Glutamatergic neuron (in vitro differentiated cells): ENCODE measurements around the gene CELF2. TPM values are rescaled to one million over a fixed set of nuclear protein-coding genes. Genes with fewer than 3 reads are reported as not detected.
"Not testable (repeated sequence)": the region's sequence is repeated elsewhere in the genome, so short reads cannot be mapped to it uniquely, and the experiment has no call there.

Source experiments
- DNase-seq: peaks from one replicate; pipeline ENCODE4 v3.0.0; 2022
- H3K27ac Mint-ChIP-seq: one replicate; pipeline ENCODE4 v1.8.0; 2020; ENCODE audit warnings: mild to moderate bottlenecking, mixed read lengths, inconsistent platforms; ENCODE audit not compliant: unreplicated experiment
- H3K27me3 Mint-ChIP-seq: one replicate; pipeline ENCODE4 v1.8.0; 2020; ENCODE audit warnings: mild to moderate bottlenecking, moderate library complexity, mixed read lengths, inconsistent platforms; ENCODE audit not compliant: unreplicated experiment
- H3K36me3 Mint-ChIP-seq: one replicate; pipeline ENCODE4 v1.8.0; 2020; ENCODE audit warnings: mild to moderate bottlenecking, mixed read lengths, inconsistent platforms; ENCODE audit not compliant: unreplicated experiment
- H3K4me1 Mint-ChIP-seq: one replicate; pipeline ENCODE4 v1.8.0; 2020; ENCODE audit warnings: mild to moderate bottlenecking, low read depth, mixed read lengths, inconsistent platforms; ENCODE audit not compliant: unreplicated experiment
- H3K4me3 Mint-ChIP-seq: one replicate; pipeline ENCODE4 v1.8.0; 2020; ENCODE audit warnings: mild to moderate bottlenecking, mixed read lengths, inconsistent platforms; ENCODE audit not compliant: unreplicated experiment
- H3K9me3 Mint-ChIP-seq: one replicate; pipeline ENCODE4 v1.8.0; 2020; ENCODE audit warnings: mild to moderate bottlenecking, moderate library complexity, mixed read lengths, inconsistent platforms; ENCODE audit not compliant: unreplicated experiment
- total RNA-seq: library from RNA; stranded (reverse); fragmentation: NEBNext Ultra II Directional; extraction: Animal tissue kit (Norgen Biotek cat#: 25700); gene quantifications from one replicate; pipeline ENCODE4 v1.2.1, GENCODE V29; 2021; ENCODE audit not compliant: unreplicated experiment
- TF ChIP-seq, protein P1 (sequence below): fragments of 200-600 bp; sonication (generic); IDR thresholded peaks from one replicate; pipeline ENCODE4 v1.5.0; 2021; ENCODE audit not compliant: partially characterized antibody, unreplicated experiment

CELF2 gene
- total RNA-seq, 1 donor from 2014 or later = 47.4 TPM

DNA sequence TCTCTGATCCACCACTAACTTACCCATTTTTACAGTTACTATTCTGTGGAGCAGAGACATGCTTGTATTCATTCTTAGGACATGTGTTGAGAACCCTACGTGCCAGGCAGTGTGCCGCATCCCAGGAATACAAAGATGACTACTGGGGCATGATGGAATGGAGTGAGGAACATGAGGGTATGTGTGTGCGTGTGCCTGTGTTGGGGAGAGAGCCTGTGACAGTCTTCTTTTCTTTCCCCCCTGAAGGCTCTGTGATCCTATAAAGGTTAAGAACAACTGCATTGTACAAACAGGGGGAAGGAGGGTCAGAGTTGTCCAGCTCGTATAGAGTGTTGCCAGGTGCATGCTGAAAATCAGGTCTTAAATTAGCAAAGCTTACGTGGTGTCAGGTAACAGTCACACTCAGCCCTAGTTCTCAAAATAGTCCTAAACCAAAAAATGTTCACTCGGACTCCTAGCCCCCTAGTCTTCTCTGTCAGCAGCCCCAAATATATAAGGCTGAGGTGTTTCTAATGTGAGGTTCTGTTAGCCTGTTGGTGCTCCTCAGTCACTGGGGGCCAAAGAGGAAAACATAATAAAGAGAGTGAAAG, 161.9 kb downstream of the CELF2 start:
- H3K27ac Mint-ChIP-seq = no peak overlapping the region
- DNase-seq = no peak
- no peak overlapping the region for H3K4me3 Mint-ChIP-seq
- TF ChIP-seq, protein P1, sequence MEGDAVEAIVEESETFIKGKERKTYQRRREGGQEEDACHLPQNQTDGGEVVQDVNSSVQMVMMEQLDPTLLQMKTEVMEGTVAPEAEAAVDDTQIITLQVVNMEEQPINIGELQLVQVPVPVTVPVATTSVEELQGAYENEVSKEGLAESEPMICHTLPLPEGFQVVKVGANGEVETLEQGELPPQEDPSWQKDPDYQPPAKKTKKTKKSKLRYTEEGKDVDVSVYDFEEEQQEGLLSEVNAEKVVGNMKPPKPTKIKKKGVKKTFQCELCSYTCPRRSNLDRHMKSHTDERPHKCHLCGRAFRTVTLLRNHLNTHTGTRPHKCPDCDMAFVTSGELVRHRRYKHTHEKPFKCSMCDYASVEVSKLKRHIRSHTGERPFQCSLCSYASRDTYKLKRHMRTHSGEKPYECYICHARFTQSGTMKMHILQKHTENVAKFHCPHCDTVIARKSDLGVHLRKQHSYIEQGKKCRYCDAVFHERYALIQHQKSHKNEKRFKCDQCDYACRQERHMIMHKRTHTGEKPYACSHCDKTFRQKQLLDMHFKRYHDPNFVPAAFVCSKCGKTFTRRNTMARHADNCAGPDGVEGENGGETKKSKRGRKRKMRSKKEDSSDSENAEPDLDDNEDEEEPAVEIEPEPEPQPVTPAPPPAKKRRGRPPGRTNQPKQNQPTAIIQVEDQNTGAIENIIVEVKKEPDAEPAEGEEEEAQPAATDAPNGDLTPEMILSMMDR = no peak
- peaks cover 22% of the 10 kb centered on the region for H3K4me1 Mint-ChIP-seq
- H3K9me3 Mint-ChIP-seq = peaks cover 4% of the 10 kb centered on the region
- no peaks in the 10 kb centered on the region for H3K36me3 Mint-ChIP-seq
- H3K27me3 Mint-ChIP-seq = no peaks in the 10 kb centered on the region

DNA sequence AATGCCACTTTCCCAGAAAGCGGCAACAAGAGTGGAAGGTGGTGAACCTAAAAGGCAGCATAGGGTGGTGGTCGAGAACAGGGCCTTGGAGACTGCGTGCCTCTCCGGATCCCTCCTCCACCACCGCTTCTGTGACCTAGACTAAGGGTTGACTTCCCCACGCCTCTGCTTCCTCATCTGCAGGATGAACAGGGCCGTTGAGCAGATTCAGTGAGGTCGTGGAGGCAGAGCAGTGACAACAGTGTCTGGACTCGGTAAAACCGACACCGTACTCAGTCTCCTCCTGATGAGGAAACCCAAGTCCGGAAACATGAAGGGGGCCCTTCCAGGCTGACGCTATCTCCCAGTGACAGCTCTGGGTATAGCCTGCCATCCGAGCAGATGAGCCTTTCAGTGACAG, 162.6 kb downstream of the CELF2 start:
- no peaks in the 10 kb centered on the region for H3K27me3 Mint-ChIP-seq
- no peak overlapping the region for H3K4me3 Mint-ChIP-seq
- DNase-seq = no peak
- no peaks in the 10 kb centered on the region for H3K36me3 Mint-ChIP-seq
- peaks cover 22% of the 10 kb centered on the region for H3K4me1 Mint-ChIP-seq
- TF ChIP-seq, protein P1 = no peak
- H3K9me3 Mint-ChIP-seq = peaks cover 4% of the 10 kb centered on the region
- no peak overlapping the region for H3K27ac Mint-ChIP-seq

DNA sequence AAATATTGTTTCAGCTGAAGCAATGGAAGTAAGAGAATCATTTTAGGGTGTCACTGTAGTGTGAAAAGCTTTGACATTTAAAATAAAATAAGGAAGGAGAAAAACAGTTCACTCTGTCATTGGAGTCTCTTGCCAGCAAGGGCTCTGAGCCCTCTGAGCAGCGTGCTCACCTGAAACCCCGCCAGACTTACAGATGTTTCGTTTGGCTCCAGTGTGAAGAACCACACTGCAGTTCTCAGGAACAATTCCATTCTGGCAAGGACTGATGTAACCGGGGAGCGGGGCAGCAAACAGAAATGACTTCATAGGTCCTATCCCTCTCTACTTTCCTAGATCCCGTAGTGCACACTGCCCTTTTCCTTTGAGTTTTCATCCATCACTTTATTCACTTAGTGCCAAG, 164.3 kb downstream of the CELF2 start:
- H3K27ac Mint-ChIP-seq = no peak overlapping the region
- no peak overlapping the region for H3K4me3 Mint-ChIP-seq
- peaks cover 19% of the 10 kb centered on the region for H3K4me1 Mint-ChIP-seq
- no peaks in the 10 kb centered on the region for H3K27me3 Mint-ChIP-seq
- TF ChIP-seq, protein P1 = no peak
- no peaks in the 10 kb centered on the region for H3K36me3 Mint-ChIP-seq
- DNase-seq = no peak
- H3K9me3 Mint-ChIP-seq = peaks cover 4% of the 10 kb centered on the region

DNA sequence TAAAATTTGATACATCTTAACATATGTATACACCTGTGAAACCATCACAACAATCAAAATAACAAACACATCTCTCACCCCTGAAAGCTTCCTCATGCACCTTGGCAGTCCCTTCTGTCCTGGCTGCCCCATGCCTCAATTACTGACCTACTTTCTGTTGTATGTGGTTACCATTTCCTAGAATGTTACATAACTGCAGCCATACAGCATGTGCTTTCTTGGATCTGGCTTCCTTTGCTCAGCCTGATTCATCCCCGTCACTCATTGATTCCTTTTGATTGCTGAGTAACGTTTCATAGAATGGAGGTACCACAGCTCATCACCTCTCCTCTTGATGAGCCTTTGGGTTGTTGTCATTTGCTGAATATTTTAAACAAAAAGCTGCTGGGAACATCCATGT, 165.3 kb downstream of the CELF2 start:
- H3K36me3 Mint-ChIP-seq = no peaks in the 10 kb centered on the region
- no peak overlapping the region for H3K27ac Mint-ChIP-seq
- peaks cover 4% of the 10 kb centered on the region for H3K9me3 Mint-ChIP-seq
- TF ChIP-seq, protein P1 = no peak
- H3K4me3 Mint-ChIP-seq = no peak overlapping the region
- H3K4me1 Mint-ChIP-seq = peaks cover 13% of the 10 kb centered on the region
- H3K27me3 Mint-ChIP-seq = no peaks in the 10 kb centered on the region
- DNase-seq = no peak

DNA sequence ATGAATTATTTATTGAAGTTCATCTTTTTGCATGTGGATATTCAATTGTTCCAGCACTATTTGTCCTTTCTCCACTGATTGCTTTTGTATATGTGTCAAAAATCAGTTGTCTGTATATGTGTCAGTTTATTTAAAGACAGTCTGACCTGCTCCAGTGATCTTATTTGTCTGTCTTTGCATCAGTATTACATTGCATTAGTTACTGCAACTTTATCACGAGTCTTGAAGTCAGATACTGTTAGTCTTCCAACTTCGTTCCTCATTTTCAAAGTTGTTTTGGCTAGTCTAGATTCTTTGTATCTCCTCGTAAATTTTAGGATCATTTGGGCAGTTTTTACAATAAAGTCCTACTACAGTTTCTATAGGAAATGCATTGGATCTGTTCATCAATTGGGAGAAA, 166.4 kb downstream of the CELF2 start:
- peaks cover 1% of the 10 kb centered on the region for H3K9me3 Mint-ChIP-seq
- peaks cover 2% of the 10 kb centered on the region for H3K4me1 Mint-ChIP-seq
- TF ChIP-seq, protein P1 = no peak
- no peaks in the 10 kb centered on the region for H3K36me3 Mint-ChIP-seq
- no peak overlapping the region for H3K4me3 Mint-ChIP-seq
- H3K27me3 Mint-ChIP-seq = no peaks in the 10 kb centered on the region
- no peak overlapping the region for H3K27ac Mint-ChIP-seq
- DNase-seq = no peak

DNA sequence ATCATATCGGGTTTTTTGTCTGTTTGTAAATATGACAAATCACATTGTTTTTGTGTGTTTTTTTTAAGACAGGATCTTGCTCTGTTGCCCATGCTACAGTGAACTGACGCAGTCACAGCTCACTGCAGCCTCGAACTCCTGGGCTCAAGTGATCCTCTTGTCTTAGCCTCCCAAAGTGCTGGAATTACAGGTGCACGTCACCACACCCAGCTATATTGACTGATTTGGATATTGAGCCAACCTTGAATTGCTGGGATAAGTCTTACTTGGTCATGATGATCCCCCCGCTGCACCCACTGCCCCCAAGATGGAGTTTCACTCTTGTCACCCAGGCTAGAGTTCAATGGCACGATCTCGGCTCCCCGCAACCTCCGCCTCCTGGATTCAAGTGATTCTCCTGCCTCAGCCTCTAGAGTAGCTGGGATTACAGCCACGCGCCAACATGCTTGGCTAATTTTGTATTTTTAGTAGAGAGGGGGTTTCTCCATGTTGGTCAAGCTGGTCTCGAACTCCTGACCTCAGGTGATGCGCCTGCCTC, 167.5 kb downstream of the CELF2 start:
- not testable (repeated sequence) for H3K36me3 Mint-ChIP-seq, DNase-seq, H3K9me3 Mint-ChIP-seq, H3K27me3 Mint-ChIP-seq, H3K4me3 Mint-ChIP-seq, H3K27ac Mint-ChIP-seq
- H3K4me1 Mint-ChIP-seq = peaks cover 11% of the 10 kb centered on the region
